HEK293 (cell line): ENCODE measurements around the gene RNF144B.

Source experiments
- CTCF ChIA-PET: fragments of 350-600 bp; formaldehyde crosslinking; extraction: SDS; loops from one replicate; lab custom pipeline; 2021; ENCODE audit warnings: antibody characterized with exemption; lab: Yijun Ruan, JAX
- POLR2A ChIA-PET: fragments of 300-600 bp; formaldehyde crosslinking; extraction: SDS; loops from one replicate; lab custom pipeline; 2020; ENCODE audit warnings: antibody characterized with exemption, inconsistent platforms; lab: Yijun Ruan, JAX
- H3K27ac ChIP-seq: fragments of 200-500 bp; sonication (Bioruptor generic); 2 replicates; pipeline ENCODE4 v1.5.1; 2014; ENCODE audit warnings: low read depth, low read length, control low read depth, inconsistent platforms; ENCODE audit errors: extremely low read depth
- H3K36me3 ChIP-seq, 2 experiments: fragments of 200-500 bp in 1 of 2; sonication (Bioruptor generic) in 1 of 2; 1 replicate in 1 of 2; 2 replicates in 1 of 2; pipeline ENCODE4 v1.5.1; 2014 to 2017; ENCODE audit warnings: inconsistent platforms in 2 of 2, low read length in 2 of 2; ENCODE audit not compliant: control insufficient read depth in 2 of 2, insufficient read depth in 1 of 2
- H3K4me1 ChIP-seq: fragments of 200-500 bp; sonication (Bioruptor generic); 2 replicates; pipeline ENCODE4 v1.5.1; 2014; ENCODE audit warnings: mild to moderate bottlenecking, low read length, inconsistent platforms; ENCODE audit not compliant: control insufficient read depth, insufficient read depth
- H3K4me3 ChIP-seq: 2 replicates; pipeline ENCODE4 v1.5.1; 2011; ENCODE audit warnings: low read depth, mild to moderate bottlenecking, control low read depth, low read length, moderate library complexity
- H3K9me3 ChIP-seq: fragments of 200-500 bp; sonication (Bioruptor generic); 2 replicates; pipeline ENCODE4 v1.5.1; 2014; ENCODE audit warnings: low read depth, low read length, inconsistent platforms; ENCODE audit not compliant: control insufficient read depth, insufficient read depth
- BCL11A ChIP-seq: fragments of 450-650 bp; formaldehyde crosslinking; IDR thresholded peaks from 2 replicates; pipeline ENCODE4 v1.5.1; 2016; ENCODE audit warnings: low read depth, missing biosample characterization, missing genetic modification characterization
- HOXC10 ChIP-seq: sonication (generic); formaldehyde crosslinking; IDR thresholded peaks from 2 replicates; pipeline ENCODE4 v1.8.1; 2023; ENCODE audit warnings: mild to moderate bottlenecking, missing genetic modification reagents
- KLF10 ChIP-seq: fragments of 450-650 bp; IDR thresholded peaks from 2 replicates; pipeline ENCODE4 v1.5.1; 2018; ENCODE audit warnings: missing biosample characterization, mild to moderate bottlenecking, missing genetic modification characterization
- KLF16 ChIP-seq: fragments of 450-650 bp; formaldehyde crosslinking; IDR thresholded peaks from 2 replicates; pipeline ENCODE4 v1.5.1; 2017; ENCODE audit warnings: missing biosample characterization, missing genetic modification characterization
- MZF1 ChIP-seq: fragments of 450-650 bp; formaldehyde crosslinking; IDR thresholded peaks from 2 replicates; pipeline ENCODE4 v1.5.1; 2017; ENCODE audit warnings: missing biosample characterization, missing genetic modification characterization, borderline replicate concordance
- PRDM6 ChIP-seq: fragments of 450-650 bp; formaldehyde crosslinking; IDR thresholded peaks from 2 replicates; pipeline ENCODE4 v1.5.1; 2017; ENCODE audit warnings: missing biosample characterization, missing genetic modification characterization
- RBAK ChIP-seq: fragments of 450-650 bp; formaldehyde crosslinking; IDR thresholded peaks from 2 replicates; pipeline ENCODE4 v1.5.1; 2016; ENCODE audit warnings: missing biosample characterization, missing genetic modification characterization
- SETDB1 ChIP-seq: IDR thresholded peaks from one replicate; pipeline ENCODE4 v1.6.1; 2017; ENCODE audit warnings: mild to moderate bottlenecking, low read length, moderate library complexity, mixed read lengths; ENCODE audit not compliant: insufficient read length
- ZEB2 ChIP-seq: fragments of 450-650 bp; formaldehyde crosslinking; IDR thresholded peaks from 2 replicates; pipeline ENCODE4 v1.5.1; 2016; ENCODE audit warnings: missing biosample characterization, missing genetic modification characterization
- ZNF174 ChIP-seq: fragments of 450-650 bp; formaldehyde crosslinking; IDR thresholded peaks from 2 replicates; pipeline ENCODE4 v1.5.0; 2017; ENCODE audit warnings: missing biosample characterization, mild to moderate bottlenecking, missing genetic modification characterization
- ZNF248 ChIP-seq: fragments of 450-650 bp; formaldehyde crosslinking; IDR thresholded peaks from 2 replicates; pipeline ENCODE4 v1.5.1; 2017; ENCODE audit warnings: missing biosample characterization, missing genetic modification characterization
- ZNF354C ChIP-seq: fragments of 450-650 bp; formaldehyde crosslinking; IDR thresholded peaks from 2 replicates; pipeline ENCODE4 v1.5.1; 2016; ENCODE audit warnings: missing biosample characterization, missing genetic modification characterization, low read depth, borderline replicate concordance
- ZNF501 ChIP-seq: fragments of 450-650 bp; formaldehyde crosslinking; IDR thresholded peaks from 2 replicates; pipeline ENCODE4 v1.5.1; 2016; ENCODE audit warnings: missing biosample characterization, missing genetic modification characterization
- ZNF561 ChIP-seq: fragments of 450-650 bp; IDR thresholded peaks from 2 replicates; pipeline ENCODE4 v1.5.1; 2018; ENCODE audit warnings: missing biosample characterization, missing genetic modification characterization, borderline replicate concordance
- ZNF645 ChIP-seq: fragments of 450-650 bp; formaldehyde crosslinking; IDR thresholded peaks from 2 replicates; pipeline ENCODE4; 2016; ENCODE audit warnings: missing biosample characterization, missing genetic modification characterization
- ZNF654 ChIP-seq: fragments of 450-650 bp; formaldehyde crosslinking; IDR thresholded peaks from 2 replicates; pipeline ENCODE4 v1.5.1; 2016; ENCODE audit warnings: low read depth, missing biosample characterization, missing genetic modification characterization
- ZNF670 ChIP-seq: fragments of 450-650 bp; formaldehyde crosslinking; IDR thresholded peaks from 2 replicates; pipeline ENCODE4 v1.5.1; 2016; ENCODE audit warnings: missing biosample characterization, missing genetic modification characterization, low read depth
- ZNF692 ChIP-seq: fragments of 450-650 bp; formaldehyde crosslinking; IDR thresholded peaks from 2 replicates; pipeline ENCODE4 v1.5.1; 2016; ENCODE audit warnings: missing biosample characterization, missing genetic modification characterization
- ZSCAN30 ChIP-seq: fragments of 450-650 bp; IDR thresholded peaks from 2 replicates; pipeline ENCODE4 v1.5.1; 2018; ENCODE audit warnings: missing biosample characterization, mild to moderate bottlenecking, missing genetic modification characterization, moderate library complexity
- ZXDB ChIP-seq: fragments of 450-650 bp; formaldehyde crosslinking; IDR thresholded peaks from 2 replicates; pipeline ENCODE4 v1.5.1; 2016; ENCODE audit warnings: missing biosample characterization, missing genetic modification characterization
- TF ChIP-seq, protein P1 (sequence below): IDR thresholded peaks from 2 replicates; pipeline ENCODE4 v1.6.1; 2011; ENCODE audit warnings: mild to moderate bottlenecking, low read depth, low read length, borderline replicate concordance
- TF ChIP-seq, protein P2 (sequence below): fragments of 450-650 bp; formaldehyde crosslinking; IDR thresholded peaks from 2 replicates; pipeline ENCODE4 v1.5.1; 2017; ENCODE audit warnings: missing biosample characterization, missing genetic modification characterization

Gene RNF144B

DNA sequence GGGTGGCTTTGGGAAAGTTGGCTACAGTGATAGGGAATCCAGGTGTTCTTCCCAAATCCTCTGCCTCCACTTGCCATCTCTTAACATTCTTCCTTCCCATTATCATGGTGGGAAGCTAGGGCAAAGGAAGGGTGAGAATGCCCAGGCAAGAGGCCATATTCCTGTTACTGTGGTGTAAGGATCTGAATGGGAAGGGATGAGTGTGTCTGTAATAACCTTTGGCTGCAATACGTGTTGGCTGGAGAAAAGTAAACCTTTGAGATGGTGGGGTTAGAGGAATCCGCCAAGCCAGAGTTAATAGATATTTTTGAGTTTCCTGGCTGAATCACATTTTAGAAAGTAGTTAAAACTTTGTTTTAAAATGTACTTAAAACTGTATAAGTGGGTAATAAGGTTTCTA is 45.9 kb downstream of the RNF144B start (continued):
- TF ChIP-seq SETDB1, result no peak

- H3K4me3 ChIP-seq, result no peak overlapping the region
- H3K4me1 ChIP-seq, result no peaks in the 10 kb centered on the region
- TF ChIP-seq KLF16 (tag by site-specific recombination) (no peak), MZF1 (tag by site-specific recombination) (no peak), ZNF561 (tag by site-specific recombination) (no peak), ZNF248 (tag by site-specific recombination) (no peak), ZXDB (no peak), ZNF174 (no peak), ZNF670 (no peak), ZSCAN30 (tag by site-specific recombination) (no peak), BCL11A (no peak), RBAK (tag by site-specific recombination) (no peak), ZNF354C (tag by site-specific recombination) (no peak), ZNF501 (tag by site-specific recombination) (no peak), ZNF654 (tag by site-specific recombination) (no peak), ZNF692 (tag by site-specific recombination) (no peak), ZEB2 (tag by site-specific recombination) (no peak), HOXC10 (CRISPR knock-in tag) (no peak), ZNF645 (tag by site-specific recombination) (no peak), KLF10 (tag by site-specific recombination) (no peak)
- TF ChIP-seq, protein P1, sequence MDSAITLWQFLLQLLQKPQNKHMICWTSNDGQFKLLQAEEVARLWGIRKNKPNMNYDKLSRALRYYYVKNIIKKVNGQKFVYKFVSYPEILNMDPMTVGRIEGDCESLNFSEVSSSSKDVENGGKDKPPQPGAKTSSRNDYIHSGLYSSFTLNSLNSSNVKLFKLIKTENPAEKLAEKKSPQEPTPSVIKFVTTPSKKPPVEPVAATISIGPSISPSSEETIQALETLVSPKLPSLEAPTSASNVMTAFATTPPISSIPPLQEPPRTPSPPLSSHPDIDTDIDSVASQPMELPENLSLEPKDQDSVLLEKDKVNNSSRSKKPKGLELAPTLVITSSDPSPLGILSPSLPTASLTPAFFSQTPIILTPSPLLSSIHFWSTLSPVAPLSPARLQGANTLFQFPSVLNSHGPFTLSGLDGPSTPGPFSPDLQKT, result no peak
- no peaks in the 10 kb centered on the region for H3K9me3 ChIP-seq
- ChIA-PET CTCF (no interaction called here), POLR2A (no interaction called here)
- H3K36me3 ChIP-seq, result no peaks in the 10 kb centered on the region
- no peak overlapping the region for H3K27ac ChIP-seq
These were observed 49.2 kb downstream of the RNF144B start for GRCh38 chr6:18436341-18436740.

DNA sequence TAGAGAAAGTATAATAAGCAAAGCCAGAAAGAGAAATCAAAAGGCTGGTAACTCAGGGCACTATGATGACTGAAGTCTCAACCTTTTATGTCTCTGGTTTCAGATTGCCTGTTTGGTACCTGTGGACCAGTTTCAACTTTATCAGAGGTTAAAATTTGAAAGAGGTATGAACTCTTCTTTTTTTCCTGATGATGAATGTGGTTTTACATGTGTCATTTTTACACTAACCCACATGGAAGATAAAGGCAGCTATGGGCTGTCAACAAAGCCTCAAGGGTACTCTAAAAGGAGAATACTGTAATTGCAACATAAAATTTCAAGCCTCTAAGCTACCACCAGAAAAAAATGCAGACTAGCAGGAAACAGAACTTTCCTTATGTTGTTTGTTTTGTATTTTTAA is 52.4 kb downstream of the RNF144B start:
- ChIA-PET POLR2A (no interaction called here), CTCF (interaction anchor here (0.7 kb wide), 1 partner anchor 299 kb away, joined by 4 read pairs; no protein-coding TSS in a partner anchor)
- Histone ChIP-seq H3K4me1 (no peaks in the 10 kb centered on the region), H3K36me3 (no peaks in the 10 kb centered on the region), H3K27ac (no peak overlapping the region), H3K9me3 (no peaks in the 10 kb centered on the region), H3K4me3 (no peak overlapping the region)
- peak; percentile 35; the same call in 1 of the 2 replicates for TF ChIP-seq PRDM6 (tag by site-specific recombination)
- TF ChIP-seq, protein P2, sequence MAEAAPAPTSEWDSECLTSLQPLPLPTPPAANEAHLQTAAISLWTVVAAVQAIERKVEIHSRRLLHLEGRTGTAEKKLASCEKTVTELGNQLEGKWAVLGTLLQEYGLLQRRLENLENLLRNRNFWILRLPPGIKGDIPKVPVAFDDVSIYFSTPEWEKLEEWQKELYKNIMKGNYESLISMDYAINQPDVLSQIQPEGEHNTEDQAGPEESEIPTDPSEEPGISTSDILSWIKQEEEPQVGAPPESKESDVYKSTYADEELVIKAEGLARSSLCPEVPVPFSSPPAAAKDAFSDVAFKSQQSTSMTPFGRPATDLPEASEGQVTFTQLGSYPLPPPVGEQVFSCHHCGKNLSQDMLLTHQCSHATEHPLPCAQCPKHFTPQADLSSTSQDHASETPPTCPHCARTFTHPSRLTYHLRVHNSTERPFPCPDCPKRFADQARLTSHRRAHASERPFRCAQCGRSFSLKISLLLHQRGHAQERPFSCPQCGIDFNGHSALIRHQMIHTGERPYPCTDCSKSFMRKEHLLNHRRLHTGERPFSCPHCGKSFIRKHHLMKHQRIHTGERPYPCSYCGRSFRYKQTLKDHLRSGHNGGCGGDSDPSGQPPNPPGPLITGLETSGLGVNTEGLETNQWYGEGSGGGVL (tag by site-specific recombination), result no peak
